GM12875 (cell line): Measurements from ENCODE around the gene NCAPH2.

Source experiments
- H3K4me3 ChIP-seq: one replicate; pipeline ENCODE4 v1.5.1; 2011; ENCODE audit warnings: low read depth, low read length, control low read depth
- TF ChIP-seq, protein P1 (sequence below): IDR thresholded peaks from 2 replicates; pipeline ENCODE4 v1.5.1; 2011; ENCODE audit warnings: low read depth, mild to moderate bottlenecking, control low read depth, inconsistent platforms, low read length, moderate library complexity, borderline replicate concordance; ENCODE audit not compliant: insufficient read depth

NCAPH2 gene

DNA sequence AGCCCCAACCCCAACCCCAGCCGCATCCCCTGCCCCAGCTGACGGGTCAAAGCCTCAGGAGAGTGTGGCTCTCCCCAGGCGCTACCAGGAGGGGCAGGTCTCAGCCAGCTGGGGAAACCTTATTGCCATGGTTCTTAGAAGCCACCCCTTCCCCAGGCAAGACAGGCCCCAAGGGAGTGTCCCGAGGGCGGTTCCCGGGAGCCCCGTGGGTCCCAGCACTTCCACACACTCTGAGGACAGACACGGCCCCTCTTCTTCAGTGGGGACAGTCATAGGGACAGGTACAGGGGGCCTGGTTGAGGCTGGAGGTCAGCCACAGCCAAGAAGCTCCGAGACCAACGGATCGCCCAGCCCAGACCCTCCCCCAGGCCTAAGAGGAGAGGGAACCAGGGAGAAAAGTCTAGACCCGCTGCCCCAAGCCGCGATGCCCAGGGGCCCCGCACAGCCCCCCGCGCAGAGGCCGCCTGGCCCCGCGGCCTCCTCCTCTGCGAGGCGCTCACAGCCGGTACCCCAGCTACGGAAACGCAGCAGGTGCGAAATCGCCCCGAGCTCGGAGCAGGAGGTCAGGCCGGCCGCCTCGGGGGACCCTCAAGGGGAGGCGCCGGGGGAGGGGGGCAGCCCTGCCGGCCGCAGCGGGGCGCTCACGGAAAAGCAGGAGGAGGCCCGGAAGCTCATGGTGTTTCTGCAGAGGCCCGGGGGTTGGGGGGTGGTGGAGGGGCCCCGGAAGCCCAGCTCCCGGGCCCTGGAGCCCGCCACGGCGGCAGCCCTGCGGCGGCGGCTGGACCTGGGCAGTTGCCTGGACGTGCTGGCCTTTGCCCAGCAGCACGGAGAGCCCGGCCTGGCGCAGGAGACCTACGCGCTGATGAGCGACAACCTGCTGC is 40.3 kb downstream of the NCAPH2 start:
- TF ChIP-seq, protein P1, sequence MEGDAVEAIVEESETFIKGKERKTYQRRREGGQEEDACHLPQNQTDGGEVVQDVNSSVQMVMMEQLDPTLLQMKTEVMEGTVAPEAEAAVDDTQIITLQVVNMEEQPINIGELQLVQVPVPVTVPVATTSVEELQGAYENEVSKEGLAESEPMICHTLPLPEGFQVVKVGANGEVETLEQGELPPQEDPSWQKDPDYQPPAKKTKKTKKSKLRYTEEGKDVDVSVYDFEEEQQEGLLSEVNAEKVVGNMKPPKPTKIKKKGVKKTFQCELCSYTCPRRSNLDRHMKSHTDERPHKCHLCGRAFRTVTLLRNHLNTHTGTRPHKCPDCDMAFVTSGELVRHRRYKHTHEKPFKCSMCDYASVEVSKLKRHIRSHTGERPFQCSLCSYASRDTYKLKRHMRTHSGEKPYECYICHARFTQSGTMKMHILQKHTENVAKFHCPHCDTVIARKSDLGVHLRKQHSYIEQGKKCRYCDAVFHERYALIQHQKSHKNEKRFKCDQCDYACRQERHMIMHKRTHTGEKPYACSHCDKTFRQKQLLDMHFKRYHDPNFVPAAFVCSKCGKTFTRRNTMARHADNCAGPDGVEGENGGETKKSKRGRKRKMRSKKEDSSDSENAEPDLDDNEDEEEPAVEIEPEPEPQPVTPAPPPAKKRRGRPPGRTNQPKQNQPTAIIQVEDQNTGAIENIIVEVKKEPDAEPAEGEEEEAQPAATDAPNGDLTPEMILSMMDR = 0 out of 2 replicates have a peak, but pooled peaks have one; percentile 4
- H3K4me3 ChIP-seq = peak overlapping the region; percentile 56

DNA sequence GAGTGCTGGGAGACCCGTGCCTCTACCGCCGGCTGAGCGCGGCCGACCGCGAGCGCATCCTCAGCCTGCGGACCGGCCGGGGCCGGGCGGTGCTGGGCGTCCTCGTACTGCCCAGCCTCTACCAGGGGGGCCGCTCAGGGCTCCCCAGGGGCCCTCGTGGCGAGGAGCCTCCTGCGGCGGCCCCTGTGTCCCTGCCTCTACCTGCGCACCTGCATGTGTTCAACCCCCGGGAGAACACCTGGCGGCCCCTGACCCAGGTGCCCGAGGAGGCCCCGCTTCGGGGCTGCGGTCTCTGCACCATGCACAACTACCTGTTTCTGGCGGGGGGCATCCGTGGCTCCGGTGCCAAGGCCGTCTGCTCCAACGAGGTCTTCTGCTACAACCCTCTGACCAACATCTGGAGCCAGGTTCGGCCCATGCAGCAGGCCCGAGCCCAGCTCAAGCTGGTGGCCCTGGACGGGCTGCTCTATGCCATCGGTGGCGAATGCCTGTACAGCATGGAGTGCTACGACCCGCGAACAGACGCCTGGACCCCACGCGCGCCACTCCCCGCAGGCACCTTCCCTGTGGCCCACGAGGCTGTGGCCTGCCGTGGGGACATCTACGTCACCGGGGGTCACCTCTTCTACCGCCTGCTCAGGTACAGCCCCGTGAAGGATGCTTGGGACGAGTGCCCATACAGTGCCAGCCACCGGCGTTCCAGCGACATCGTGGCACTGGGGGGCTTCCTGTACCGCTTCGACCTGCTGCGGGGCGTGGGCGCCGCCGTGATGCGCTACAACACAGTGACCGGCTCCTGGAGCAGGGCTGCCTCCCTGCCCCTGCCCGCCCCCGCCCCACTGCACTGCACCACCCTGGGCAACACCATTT is 41.1 kb downstream of the NCAPH2 start:
- TF ChIP-seq, protein P1 = no peak
- peak overlapping the region; percentile 56 for H3K4me3 ChIP-seq

DNA sequence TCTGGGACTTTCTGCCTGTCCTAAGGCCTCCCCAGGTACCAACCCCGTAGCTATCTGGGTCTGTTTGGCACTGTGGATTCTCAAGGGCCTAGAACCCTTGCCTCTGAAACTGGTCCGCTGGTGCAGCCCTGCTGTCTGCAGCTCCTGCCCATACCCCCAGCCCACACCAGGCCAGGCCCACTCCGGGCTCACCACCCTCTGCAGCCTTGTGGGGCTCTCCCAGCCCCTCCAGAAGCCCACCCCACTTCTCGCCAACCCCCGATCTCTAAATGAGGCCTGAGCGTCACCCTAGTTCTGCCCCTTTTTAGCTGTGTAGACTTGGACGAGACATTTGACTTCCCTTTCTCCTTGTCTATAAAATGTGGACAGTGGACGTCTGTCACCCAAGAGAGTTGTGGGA is 42.4 kb downstream of the NCAPH2 start:
- TF ChIP-seq, protein P1 = no peak
- H3K4me3 ChIP-seq = no peak overlapping the region

DNA sequence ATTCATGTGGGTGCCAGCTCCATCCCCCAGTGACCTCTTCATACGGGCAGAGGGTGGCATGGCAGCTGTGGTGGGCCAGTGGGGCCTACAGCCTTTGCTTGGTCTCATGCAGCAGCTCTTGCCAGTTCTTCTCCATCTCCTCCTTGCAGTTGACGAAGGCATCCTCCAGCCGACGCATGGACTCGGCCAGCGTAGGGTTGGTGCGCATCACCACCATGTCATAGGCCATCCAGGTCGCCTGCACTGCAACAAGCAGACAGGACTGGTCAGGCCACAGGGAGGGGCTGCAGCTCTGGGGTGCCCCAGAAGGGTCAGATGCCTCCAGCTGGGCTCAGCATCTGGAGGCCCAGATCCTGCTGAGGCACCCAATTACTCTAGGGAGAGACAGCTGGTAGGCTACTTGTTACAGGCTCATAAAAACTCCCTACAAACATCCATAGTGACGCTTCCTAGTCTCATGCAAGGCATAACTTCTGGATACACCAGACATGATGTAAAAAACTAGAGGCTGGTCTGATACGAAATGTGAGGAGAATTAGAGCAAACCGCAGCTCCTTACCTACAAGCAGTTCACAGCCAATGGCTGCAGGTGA is 43.2 kb downstream of the NCAPH2 start:
- no peak overlapping the region for H3K4me3 ChIP-seq
- TF ChIP-seq, protein P1 = no peak

DNA sequence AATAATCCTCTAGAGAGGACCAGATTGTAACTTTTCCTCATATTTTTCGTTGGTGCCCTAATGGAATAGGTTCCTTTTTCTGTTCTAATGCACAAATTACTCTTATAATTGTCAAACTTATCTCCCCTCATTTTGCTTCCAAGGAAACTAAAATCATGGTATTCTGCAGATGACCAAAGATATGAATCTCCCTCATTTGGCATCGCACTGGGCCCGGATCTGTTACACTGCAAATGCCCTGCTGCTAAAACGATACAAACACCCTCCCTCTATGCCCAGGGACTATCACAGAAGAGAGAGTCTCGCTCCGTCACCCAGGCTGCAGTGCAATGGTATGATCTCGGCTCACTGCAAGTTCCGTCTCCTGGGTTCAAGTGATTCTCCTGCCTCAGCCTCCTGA is 45.3 kb downstream of the NCAPH2 start:
- TF ChIP-seq, protein P1 = no peak
- no peak overlapping the region for H3K4me3 ChIP-seq

DNA sequence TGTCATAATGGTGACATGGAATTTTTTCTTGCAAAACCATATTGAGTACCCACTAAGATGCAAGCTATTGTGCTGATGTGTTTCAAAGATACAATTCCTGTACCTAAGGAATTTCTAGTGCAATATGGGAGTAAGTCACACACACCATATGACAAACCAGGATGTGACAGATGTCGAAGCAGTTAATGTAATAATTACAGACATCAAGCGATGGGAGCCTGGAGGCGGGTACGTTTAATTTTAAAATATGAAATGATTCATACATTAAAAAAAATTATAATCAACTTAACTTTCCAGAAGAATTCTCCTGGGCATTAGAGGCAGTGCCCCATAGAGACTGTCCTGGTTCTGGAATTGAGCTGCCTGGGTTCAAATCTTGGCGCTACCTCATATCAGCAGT is 48.7 kb downstream of the NCAPH2 start:
- H3K4me3 ChIP-seq = no peak overlapping the region
- TF ChIP-seq, protein P1 = no peak
